HepG2 (cell line): ENCODE measurements around the gene PLAC9. TPM values are rescaled to one million over a fixed set of nuclear protein-coding genes. Genes with fewer than 3 reads are reported as not detected.
A peak's percentile ranks its signal among the peaks of the same experiment; 100 is the strongest.

Source experiments
- ATAC-seq: fragments of 200-7000 bp; cut with Tn5 transposase; 3 replicates; pipeline ENCODE4 v1.9.1; 2020; ENCODE audit warnings: mild to moderate bottlenecking, moderate library complexity
- BruUV-seq: library from RNA; stranded (reverse); fragments of 400-500 nt; replicated peaks from 2 replicates; lab custom pipeline; 2021; lab: Mats Ljungman, UMichigan
- CTCF ChIA-PET: fragments of 300-600 bp; formaldehyde crosslinking; extraction: SDS; loops from one replicate; lab custom pipeline; 2021; ENCODE audit warnings: low total read pairs, inconsistent platforms, low intra/inter-chr PET ratio; lab: Yijun Ruan, JAX
- POLR2A ChIA-PET: fragments of 350-600 bp; sonication (Branson Sonifier 250); formaldehyde crosslinking; loops from one replicate; lab custom pipeline; 2020; ENCODE audit warnings: antibody characterized with exemption, inconsistent platforms; lab: Yijun Ruan, JAX
- DNase-seq: peaks from one replicate; pipeline ENCODE4 v3.0.0-alpha.2; 2015; ENCODE audit warnings: low spot score
- FAIRE-seq: peaks from 3 replicates; lab custom pipeline; 2011; peaks lifted over from hg19 to GRCh38; lab: Jason Lieb, UNC
- H2AFZ ChIP-seq: one replicate; pipeline ENCODE4 v1.6.1; 2011; ENCODE audit warnings: low read length, inconsistent platforms
- H3K27ac ChIP-seq: fragments of 300-600 bp; 3 replicates; pipeline ENCODE4 v1.8.0; 2011; ENCODE audit warnings: mixed run types, mild to moderate bottlenecking, mixed read lengths, low read length, inconsistent platforms; ENCODE audit not compliant: insufficient read depth; ENCODE audit errors: extremely low read length
- H3K27me3 ChIP-seq, 2 experiments: fragments of 200-600 bp in 1 of 2; 2 replicates in 1 of 2; 3 replicates in 1 of 2; pipeline versions ENCODE4 v1.6.0 to v1.8.0; 2011; ENCODE audit warnings: low read length in 2 of 2, mild to moderate bottlenecking in 2 of 2, moderate library complexity in 2 of 2, inconsistent platforms in 1 of 2; ENCODE audit not compliant: insufficient read depth in 2 of 2, control insufficient read depth in 1 of 2
- H3K36me3 ChIP-seq, 2 experiments: fragments of 200-600 bp in 1 of 2; replicated peaks in 1 of 2; 2 replicates in 1 of 2; 3 replicates in 1 of 2; pipeline versions ENCODE4 v1.5.1 to v1.8.0; 2011; ENCODE audit warnings: low read length in 2 of 2, inconsistent platforms in 1 of 2; ENCODE audit not compliant: insufficient read depth in 2 of 2, control insufficient read depth in 1 of 2
- H3K4me1 ChIP-seq: 2 replicates; pipeline ENCODE4 v1.5.1; 2012; ENCODE audit warnings: low read length, inconsistent platforms; ENCODE audit not compliant: insufficient read depth
- H3K4me2 ChIP-seq: 2 replicates; pipeline ENCODE4 v1.6.0; 2011; ENCODE audit warnings: low read depth, low read length, inconsistent platforms
- H3K4me3 ChIP-seq, 3 experiments: fragments of 200-600 bp in 1 of 3; sonication (generic), shearing (Covaris generic) in 1 of 3; replicated peaks in 1 of 3; 2 replicates each; pipeline ENCODE4 v1.5.1; 2011 to 2016; ENCODE audit warnings: low read length in 3 of 3, inconsistent platforms in 2 of 3, low read depth in 2 of 3, mild to moderate bottlenecking in 2 of 3, control low read depth in 1 of 3, mixed read lengths in 1 of 3; ENCODE audit not compliant: insufficient read depth in 1 of 3
- H3K79me2 ChIP-seq: one replicate; pipeline ENCODE4 v1.6.1; 2011; ENCODE audit warnings: low read length, inconsistent platforms; ENCODE audit not compliant: insufficient read depth
- H3K9ac ChIP-seq: 2 replicates; pipeline ENCODE4 v1.6.0; 2011; ENCODE audit warnings: mild to moderate bottlenecking, low read depth, low read length, inconsistent platforms; ENCODE audit not compliant: insufficient read depth
- H3K9me3 ChIP-seq: 2 replicates; pipeline ENCODE4 v1.5.1; 2012; ENCODE audit warnings: mild to moderate bottlenecking, low read length
- H4K20me1 ChIP-seq: 2 replicates; pipeline ENCODE4 v1.6.0; 2011; ENCODE audit warnings: inconsistent platforms, mild to moderate bottlenecking, low read length, moderate library complexity; ENCODE audit not compliant: insufficient read depth
- BRCA1 ChIP-seq: sonication (generic); formaldehyde crosslinking; IDR thresholded peaks from 2 replicates; pipeline ENCODE4 v1.4.0; 2020; ENCODE audit warnings: missing genetic modification reagents
- RELA ChIP-seq: sonication (generic); formaldehyde crosslinking; IDR thresholded peaks from 2 replicates; pipeline ENCODE4 v1.4.0; 2020; ENCODE audit warnings: missing genetic modification reagents
- SIX4 ChIP-seq: sonication (generic); formaldehyde crosslinking; IDR thresholded peaks from 2 replicates; pipeline ENCODE4 v1.4.0; 2020; ENCODE audit warnings: missing genetic modification reagents
- SMC3 ChIP-seq: IDR thresholded peaks from 2 replicates; pipeline ENCODE4 v1.6.1; 2011; ENCODE audit warnings: low read length, improper control_type of control experiment
- ZNF75D ChIP-seq: sonication (generic); formaldehyde crosslinking; IDR thresholded peaks from 2 replicates; pipeline ENCODE4 v1.8.1; 2023; ENCODE audit warnings: missing genetic modification reagents, mild to moderate bottlenecking, borderline replicate concordance
- ZNF772 ChIP-seq: sonication (generic); formaldehyde crosslinking; IDR thresholded peaks from 2 replicates; pipeline ENCODE4 v1.5.0; 2020; ENCODE audit warnings: mild to moderate bottlenecking, missing genetic modification reagents
- ZNF781 ChIP-seq: sonication (generic); formaldehyde crosslinking; IDR thresholded peaks from 2 replicates; pipeline ENCODE4 v1.5.1; 2020; ENCODE audit warnings: borderline replicate concordance, mild to moderate bottlenecking, missing genetic modification reagents; ENCODE audit errors: not compliant biosample characterization
- WGBS: methylation state at CpG from one replicate; pipeline ENCODE4 v1.1.6; 2017; ENCODE audit warnings: low lambda C conversion rate; 5-methylcytosine and 5-hydroxymethylcytosine counted together
- in situ Hi-C: cut with HindIII; loops from 2 replicates; pipeline ENCODE4 v1.10.0; 2017; ENCODE audit warnings: low pct_unique_long_range_greater_than_20kb; ENCODE audit not compliant: extremely low pct_ligation_motif_present
- intact Hi-C: fragments of 100-400 bp; cut with micrococcal nuclease; formaldehyde crosslinking; loops from one replicate; pipeline ENCODE4 v1.10.0; 2022; ENCODE audit not compliant: unreplicated experiment
- polyA plus RNA-seq, 8 experiments: library from polyadenylated mRNA; depleted of rRNA in 3 of 8; stranded (reverse) in 7 of 8; unstranded in 1 of 8; fragments of >200 nt; fragmentation: Illumina TruSeq in 4 of 8; extraction: Trizol in 4 of 8; gene quantifications; 2 replicates each; pipeline versions ENCODE4 v1.2.1 to v1.2.3, GENCODE V29; 2011 to 2016; ENCODE audit warnings: low read depth in 4 of 8, missing spikeins in 1 of 8, mixed read lengths in 1 of 8; ENCODE audit not compliant: insufficient read depth in 1 of 8
- total RNA-seq, 5 experiments: library from RNA; depleted of rRNA; stranded (reverse); fragments of >200 nt; fragmentation: Illumina TruSeq; extraction: Trizol; gene quantifications; 2 replicates each; pipeline ENCODE4 v1.2.3, GENCODE V29; 2016; ENCODE audit warnings: low read depth in 1 of 5
- TF ChIP-seq, protein P1 (sequence below): sonication (generic); formaldehyde crosslinking; IDR thresholded peaks from 2 replicates; pipeline ENCODE4 v1.8.1; 2023; ENCODE audit warnings: missing genetic modification reagents, inconsistent platforms, borderline replicate concordance
- TF ChIP-seq, protein P2 (sequence below): sonication (generic); formaldehyde crosslinking; conservative IDR thresholded peaks from 2 replicates; pipeline ENCODE4 v1.4.0; 2020; ENCODE audit warnings: missing genetic modification reagents
- TF ChIP-seq, protein P3 (sequence below): sonication (generic); formaldehyde crosslinking; IDR thresholded peaks from 2 replicates; pipeline ENCODE4 v1.4.0; 2020; ENCODE audit warnings: missing genetic modification reagents, mild to moderate bottlenecking, borderline replicate concordance

The PLAC9 gene
- total and polyA plus RNA-seq, 2 of the 13 experiments (the other 11 are each of a cell fraction or from before 2014, with no cell fraction given): not detected

DNA sequence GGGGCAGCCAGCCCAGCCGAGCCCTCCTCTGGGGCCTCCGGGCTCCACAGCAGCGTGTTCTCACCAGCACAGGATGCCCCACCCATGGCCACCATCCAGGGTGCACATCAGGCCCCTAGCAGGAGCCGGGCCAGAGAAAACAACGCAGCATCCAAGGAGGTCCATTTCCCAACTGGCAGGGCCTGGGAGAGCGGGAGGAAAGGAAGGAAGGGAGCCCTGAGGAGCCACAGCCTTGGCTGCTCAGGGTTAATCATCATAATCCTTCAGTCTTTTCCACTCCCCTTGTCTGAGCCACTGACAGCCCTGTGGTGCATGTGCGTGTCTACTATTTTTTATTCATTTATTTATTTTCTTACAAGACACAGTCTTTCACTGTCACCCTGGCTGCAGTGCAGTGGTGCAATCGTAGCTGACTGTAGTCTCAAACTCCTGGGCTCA is 3.6 kb downstream of the PLAC9 start:
- 16% methylated on average over 4 of the region's 8 CpGs for WGBS
- DNase-seq (no peak), ATAC-seq (no peak; the same call in 2 of the 3 replicates), FAIRE-seq (no peak)
- Histone ChIP-seq H2AFZ (no peak overlapping the region), H3K4me2 (no peak overlapping the region), H4K20me1 (no peaks in the 10 kb centered on the region), H3K9ac (no peak overlapping the region), H3K4me1 (0 out of 2 replicates have a peak, but pooled peaks cover 5% of the 10 kb centered on the region), H3K27ac (no peak overlapping the region), H3K9me3 (no peaks in the 10 kb centered on the region), H3K79me2 (no peaks in the 10 kb centered on the region), H3K4me3 (no peak overlapping the region), H3K36me3 (no peaks in the 10 kb centered on the region), H3K27me3 (peaks cover 9 to 30% of the 10 kb centered on the region in 2 experiments)
- no TSS peak for BruUV-seq
- ChIA-PET POLR2A (no interaction called here), CTCF (no interaction called here)
- intact Hi-C loops: no loop called here
- TF ChIP-seq ZNF781 (no peak), BRCA1 (no peak)
- in situ Hi-C loops: no loop called here

DNA sequence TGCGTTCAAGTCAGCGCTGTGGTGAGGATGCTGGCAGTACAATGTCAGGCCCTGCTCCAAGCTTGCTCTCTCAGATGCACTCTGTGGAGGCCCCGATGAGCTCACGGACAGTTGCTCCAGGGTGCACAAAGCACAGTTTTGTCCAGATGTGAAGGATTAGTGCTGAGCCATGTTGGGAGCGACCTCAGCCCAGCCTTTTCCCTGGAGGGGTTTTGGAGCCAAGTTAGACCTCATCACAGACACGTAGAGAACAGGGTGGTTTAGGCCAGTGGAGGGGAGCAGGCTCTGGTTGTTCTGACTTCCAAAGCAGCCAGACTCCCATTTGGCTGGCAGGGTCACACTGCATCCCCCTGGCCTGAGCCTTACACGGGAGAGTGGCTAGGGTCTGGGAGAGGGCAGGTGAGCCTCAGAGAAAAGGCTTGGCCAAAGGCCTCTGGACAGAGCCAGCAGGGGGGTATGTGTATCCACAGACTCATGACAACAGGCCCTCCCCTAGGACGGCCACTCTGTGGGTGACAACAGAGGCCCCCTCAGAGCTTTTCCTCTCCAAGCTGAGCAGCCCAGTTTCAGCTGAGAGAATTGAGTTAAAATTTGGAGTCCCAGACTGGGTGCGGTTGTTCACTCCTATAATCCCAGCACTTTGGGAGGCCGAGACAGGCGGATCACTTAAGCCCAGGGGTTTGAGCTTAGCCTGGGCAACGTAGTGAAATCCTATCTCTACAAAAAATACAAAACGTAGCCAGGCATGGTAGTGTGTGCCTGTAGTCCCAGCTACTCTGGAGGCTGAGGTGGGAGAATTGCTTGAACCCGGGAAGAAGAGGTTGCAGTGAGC is 4.7 kb downstream of the PLAC9 start:
- Histone ChIP-seq H3K9ac (no peak overlapping the region), H3K4me1 (peaks cover 13% of the 10 kb centered on the region), H3K9me3 (no peaks in the 10 kb centered on the region), H3K36me3 (no peaks in the 10 kb centered on the region), H3K4me2 (no peak overlapping the region), H3K4me3 (no peak overlapping the region), H3K27ac (no peak overlapping the region), H3K79me2 (no peaks in the 10 kb centered on the region), H3K27me3 (peaks cover 8 to 21% of the 10 kb centered on the region in 2 experiments), H4K20me1 (no peaks in the 10 kb centered on the region), H2AFZ (no peak overlapping the region)
- BruUV-seq: no TSS peak
- DNase-seq (no peak), FAIRE-seq (no peak), ATAC-seq (peak; percentile 24; the same call in 1 of the 3 replicates)
- WGBS: 31% methylated on average over 9 of the region's 14 CpGs
- intact Hi-C loops (no loop called here), in situ Hi-C loops (no loop called here)
- ChIA-PET POLR2A (no interaction called here), CTCF (no interaction called here)
- TF ChIP-seq ZNF75D (CRISPR knock-in tag) (no peak), RELA (CRISPR knock-in tag) (no peak), ZNF772 (CRISPR knock-in tag) (no peak), SMC3 (no peak), SIX4 (CRISPR knock-in tag) (no peak)
- TF ChIP-seq, protein P1, sequence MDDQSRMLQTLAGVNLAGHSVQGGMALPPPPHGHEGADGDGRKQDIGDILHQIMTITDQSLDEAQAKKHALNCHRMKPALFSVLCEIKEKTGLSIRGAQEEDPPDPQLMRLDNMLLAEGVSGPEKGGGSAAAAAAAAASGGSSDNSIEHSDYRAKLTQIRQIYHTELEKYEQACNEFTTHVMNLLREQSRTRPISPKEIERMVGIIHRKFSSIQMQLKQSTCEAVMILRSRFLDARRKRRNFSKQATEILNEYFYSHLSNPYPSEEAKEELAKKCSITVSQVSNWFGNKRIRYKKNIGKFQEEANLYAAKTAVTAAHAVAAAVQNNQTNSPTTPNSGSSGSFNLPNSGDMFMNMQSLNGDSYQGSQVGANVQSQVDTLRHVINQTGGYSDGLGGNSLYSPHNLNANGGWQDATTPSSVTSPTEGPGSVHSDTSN (CRISPR knock-in tag): no peak
- TF ChIP-seq, protein P2, sequence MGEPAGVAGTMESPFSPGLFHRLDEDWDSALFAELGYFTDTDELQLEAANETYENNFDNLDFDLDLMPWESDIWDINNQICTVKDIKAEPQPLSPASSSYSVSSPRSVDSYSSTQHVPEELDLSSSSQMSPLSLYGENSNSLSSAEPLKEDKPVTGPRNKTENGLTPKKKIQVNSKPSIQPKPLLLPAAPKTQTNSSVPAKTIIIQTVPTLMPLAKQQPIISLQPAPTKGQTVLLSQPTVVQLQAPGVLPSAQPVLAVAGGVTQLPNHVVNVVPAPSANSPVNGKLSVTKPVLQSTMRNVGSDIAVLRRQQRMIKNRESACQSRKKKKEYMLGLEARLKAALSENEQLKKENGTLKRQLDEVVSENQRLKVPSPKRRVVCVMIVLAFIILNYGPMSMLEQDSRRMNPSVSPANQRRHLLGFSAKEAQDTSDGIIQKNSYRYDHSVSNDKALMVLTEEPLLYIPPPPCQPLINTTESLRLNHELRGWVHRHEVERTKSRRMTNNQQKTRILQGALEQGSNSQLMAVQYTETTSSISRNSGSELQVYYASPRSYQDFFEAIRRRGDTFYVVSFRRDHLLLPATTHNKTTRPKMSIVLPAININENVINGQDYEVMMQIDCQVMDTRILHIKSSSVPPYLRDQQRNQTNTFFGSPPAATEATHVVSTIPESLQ (CRISPR knock-in tag): no peak
- TF ChIP-seq, protein P3, sequence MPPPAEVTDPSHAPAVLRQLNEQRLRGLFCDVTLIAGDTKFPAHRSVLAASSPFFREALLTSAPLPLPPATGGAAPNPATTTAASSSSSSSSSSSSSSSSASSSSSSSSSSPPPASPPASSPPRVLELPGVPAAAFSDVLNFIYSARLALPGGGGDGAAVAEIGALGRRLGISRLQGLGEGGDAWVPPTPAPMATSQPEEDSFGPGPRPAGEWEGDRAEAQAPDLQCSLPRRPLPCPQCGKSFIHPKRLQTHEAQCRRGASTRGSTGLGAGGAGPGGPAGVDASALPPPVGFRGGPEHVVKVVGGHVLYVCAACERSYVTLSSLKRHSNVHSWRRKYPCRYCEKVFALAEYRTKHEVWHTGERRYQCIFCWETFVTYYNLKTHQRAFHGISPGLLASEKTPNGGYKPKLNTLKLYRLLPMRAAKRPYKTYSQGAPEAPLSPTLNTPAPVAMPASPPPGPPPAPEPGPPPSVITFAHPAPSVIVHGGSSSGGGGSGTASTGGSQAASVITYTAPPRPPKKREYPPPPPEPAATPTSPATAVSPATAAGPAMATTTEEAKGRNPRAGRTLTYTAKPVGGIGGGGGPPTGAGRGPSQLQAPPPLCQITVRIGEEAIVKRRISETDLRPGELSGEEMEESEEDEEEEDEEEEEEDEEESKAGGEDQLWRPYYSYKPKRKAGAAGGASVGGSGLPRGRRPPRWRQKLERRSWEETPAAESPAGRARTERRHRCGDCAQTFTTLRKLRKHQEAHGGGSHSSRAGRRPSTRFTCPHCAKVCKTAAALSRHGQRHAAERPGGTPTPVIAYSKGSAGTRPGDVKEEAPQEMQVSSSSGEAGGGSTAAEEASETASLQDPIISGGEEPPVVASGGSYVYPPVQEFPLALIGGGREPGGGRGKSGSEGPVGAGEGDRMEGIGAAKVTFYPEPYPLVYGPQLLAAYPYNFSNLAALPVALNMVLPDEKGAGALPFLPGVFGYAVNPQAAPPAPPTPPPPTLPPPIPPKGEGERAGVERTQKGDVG (CRISPR knock-in tag): no peak
